IMR-90 (cell line): Measurements from ENCODE around the gene PIK3IP1.

Experiments
- BHLHE40 ChIP-seq: fragments of 150-350 bp; IDR thresholded peaks from 2 replicates; pipeline ENCODE4 v1.6.1; 2016; ENCODE audit warnings: mild to moderate bottlenecking, low read depth, low read length
- FOS ChIP-seq: fragments of 150-350 bp; IDR thresholded peaks from 2 replicates; pipeline ENCODE4 v1.6.1; 2016; ENCODE audit warnings: low read depth, low read length
- MAFK ChIP-seq: IDR thresholded peaks from 2 replicates; pipeline ENCODE4 v1.6.1; 2012; ENCODE audit warnings: low read depth, low read length, improper control_type of control experiment
- POLR2A ChIP-seq: IDR thresholded peaks from 2 replicates; pipeline ENCODE4 v1.6.1; 2012; ENCODE audit warnings: mild to moderate bottlenecking, low read depth, low read length
- SMC3 ChIP-seq: fragments of 150-350 bp; IDR thresholded peaks from 2 replicates; pipeline ENCODE4 v1.6.1; 2016; ENCODE audit warnings: low read depth, mild to moderate bottlenecking, antibody characterized with exemption, low read length, moderate library complexity
- TF ChIP-seq, protein P1 (sequence below): conservative IDR thresholded peaks from 2 replicates; pipeline ENCODE4 v1.5.1; 2012; ENCODE audit warnings: mild to moderate bottlenecking, low read depth, low read length, improper control_type of control experiment
- TF ChIP-seq, protein P2 (sequence below): fragments of 150-350 bp; IDR thresholded peaks from 2 replicates; pipeline ENCODE4 v1.6.1; 2017; ENCODE audit warnings: mild to moderate bottlenecking, antibody characterized with exemption, low read length, low read depth

DNA sequence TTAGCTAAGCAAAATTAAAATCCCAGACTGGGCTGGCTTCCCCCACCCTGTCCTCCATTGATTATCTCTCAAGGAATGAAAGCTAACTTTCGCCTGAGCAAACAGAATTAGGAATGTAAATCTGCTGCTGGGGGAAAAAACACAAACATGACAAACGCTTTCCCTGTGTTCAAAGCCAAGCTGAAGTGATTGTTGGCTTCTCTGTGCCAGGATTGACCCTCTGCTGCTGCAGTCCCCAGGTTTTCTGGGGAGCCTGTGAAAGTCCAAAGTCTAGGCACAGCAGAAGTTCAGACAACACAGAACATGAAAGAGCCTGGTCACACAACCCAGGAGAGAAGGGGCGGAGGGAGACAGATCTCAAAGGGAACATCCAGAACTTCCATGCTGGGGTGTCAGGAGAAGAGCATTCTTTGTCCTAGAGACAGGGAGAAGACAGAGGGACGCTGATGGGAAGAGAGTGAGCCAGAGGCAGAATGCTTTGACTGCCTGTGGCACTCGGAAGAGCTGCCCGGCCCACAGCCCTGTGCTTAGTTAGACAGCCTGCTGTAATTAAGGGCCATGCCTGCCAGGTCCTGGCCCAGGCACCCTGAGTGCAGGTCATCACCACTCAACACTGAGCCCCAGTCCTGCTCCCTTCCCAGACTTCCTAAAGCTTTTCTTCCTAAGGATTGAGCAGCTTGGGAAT is 47.0 kb upstream of the PIK3IP1 start:
- TF ChIP-seq, protein P1, sequence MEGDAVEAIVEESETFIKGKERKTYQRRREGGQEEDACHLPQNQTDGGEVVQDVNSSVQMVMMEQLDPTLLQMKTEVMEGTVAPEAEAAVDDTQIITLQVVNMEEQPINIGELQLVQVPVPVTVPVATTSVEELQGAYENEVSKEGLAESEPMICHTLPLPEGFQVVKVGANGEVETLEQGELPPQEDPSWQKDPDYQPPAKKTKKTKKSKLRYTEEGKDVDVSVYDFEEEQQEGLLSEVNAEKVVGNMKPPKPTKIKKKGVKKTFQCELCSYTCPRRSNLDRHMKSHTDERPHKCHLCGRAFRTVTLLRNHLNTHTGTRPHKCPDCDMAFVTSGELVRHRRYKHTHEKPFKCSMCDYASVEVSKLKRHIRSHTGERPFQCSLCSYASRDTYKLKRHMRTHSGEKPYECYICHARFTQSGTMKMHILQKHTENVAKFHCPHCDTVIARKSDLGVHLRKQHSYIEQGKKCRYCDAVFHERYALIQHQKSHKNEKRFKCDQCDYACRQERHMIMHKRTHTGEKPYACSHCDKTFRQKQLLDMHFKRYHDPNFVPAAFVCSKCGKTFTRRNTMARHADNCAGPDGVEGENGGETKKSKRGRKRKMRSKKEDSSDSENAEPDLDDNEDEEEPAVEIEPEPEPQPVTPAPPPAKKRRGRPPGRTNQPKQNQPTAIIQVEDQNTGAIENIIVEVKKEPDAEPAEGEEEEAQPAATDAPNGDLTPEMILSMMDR: no peak
- TF ChIP-seq FOS (no peak), POLR2A (no peak), SMC3 (no peak), MAFK (no peak), BHLHE40 (no peak)
- TF ChIP-seq, protein P2, sequence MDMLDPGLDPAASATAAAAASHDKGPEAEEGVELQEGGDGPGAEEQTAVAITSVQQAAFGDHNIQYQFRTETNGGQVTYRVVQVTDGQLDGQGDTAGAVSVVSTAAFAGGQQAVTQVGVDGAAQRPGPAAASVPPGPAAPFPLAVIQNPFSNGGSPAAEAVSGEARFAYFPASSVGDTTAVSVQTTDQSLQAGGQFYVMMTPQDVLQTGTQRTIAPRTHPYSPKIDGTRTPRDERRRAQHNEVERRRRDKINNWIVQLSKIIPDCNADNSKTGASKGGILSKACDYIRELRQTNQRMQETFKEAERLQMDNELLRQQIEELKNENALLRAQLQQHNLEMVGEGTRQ: no peak
